ENCODE results near the gene PRPF19.

The PRPF19 gene

DNA sequence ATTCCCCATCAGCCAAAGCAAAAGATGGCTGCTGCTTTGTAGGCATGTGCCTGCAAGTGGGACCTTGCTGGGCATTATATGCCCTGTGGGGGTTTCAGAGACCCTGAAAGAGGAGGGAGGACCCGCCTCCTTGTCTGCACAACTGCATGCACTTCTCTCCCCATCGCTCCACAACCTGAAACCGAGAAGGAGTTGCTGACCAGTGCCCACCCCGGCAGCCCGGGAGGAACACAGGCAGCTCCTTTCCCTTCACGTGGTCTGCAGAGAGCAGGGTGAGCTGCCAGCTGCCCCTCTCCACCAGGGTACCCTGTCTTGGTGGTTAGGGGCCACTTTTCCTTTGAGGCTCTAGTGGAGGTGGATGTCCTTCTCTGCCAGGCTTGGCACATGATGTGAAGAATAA lies 16.5 kb upstream of the PRPF19 start:
- no peak for DNase-seq

DNA sequence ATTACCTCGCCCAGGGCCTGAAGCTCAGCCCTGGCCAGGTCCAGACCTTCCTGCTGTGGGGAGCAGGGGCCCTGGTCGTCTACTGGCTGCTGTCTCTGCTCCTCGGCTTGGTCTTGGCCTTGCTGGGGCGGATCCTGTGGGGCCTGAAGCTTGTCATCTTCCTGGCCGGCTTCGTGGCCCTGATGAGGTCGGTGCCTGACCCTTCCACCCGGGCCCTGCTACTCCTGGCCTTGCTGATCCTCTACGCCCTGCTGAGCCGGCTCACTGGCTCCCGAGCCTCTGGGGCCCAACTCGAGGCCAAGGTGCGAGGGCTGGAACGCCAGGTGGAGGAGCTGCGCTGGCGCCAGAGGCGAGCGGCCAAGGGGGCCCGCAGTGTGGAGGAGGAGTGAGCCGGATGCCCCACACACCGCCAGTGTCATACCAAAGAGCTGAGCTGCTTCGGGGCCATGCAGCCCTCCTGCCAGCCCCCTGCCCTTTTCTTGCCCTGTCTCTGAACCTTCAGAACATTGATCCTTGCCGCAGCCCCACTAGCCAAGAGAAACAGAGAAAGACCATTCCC lies 15.5 kb upstream of the PRPF19 start:
- no peak for DNase-seq

DNA sequence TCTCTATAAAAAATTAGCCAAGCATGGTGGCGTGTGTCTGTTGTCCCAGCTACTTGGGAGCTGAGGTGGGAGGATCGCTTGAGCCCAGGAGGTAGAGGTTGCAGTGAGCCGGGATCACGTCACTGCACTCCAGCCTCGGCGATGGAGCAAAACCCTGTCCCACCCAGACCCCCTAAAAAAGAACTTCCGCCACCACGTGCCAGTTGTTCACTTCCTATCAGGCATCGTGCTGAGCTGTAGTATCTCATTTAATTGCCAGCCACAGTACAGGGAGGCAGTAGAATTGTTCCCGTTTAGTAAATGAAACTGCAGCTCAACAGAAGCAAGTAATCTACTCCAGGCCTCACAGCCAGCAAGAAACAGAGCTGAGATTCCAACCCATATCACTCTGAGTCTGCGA lies 14.9 kb upstream of the PRPF19 start:
- DNase-seq = no peak

DNA sequence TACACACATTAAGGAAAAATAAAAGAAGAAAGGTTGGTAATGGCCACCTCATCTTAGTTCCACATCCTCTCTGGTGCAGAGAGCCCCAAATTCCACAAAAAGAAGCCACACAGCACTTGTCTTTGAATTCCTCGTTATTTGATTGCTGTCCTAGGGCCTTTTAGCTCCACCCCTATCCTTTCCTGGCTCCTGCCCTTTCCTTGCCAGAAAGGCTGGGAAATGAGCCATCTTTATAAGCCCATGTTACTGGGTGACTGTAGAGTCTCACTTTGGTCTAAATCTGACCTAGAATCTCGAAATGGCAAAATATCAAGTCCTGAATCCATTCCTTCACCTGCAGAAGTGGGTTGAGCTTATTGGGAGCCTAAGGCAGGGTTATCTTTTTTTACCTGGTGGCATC lies 13.6 kb upstream of the PRPF19 start:
- no peak for DNase-seq

DNA sequence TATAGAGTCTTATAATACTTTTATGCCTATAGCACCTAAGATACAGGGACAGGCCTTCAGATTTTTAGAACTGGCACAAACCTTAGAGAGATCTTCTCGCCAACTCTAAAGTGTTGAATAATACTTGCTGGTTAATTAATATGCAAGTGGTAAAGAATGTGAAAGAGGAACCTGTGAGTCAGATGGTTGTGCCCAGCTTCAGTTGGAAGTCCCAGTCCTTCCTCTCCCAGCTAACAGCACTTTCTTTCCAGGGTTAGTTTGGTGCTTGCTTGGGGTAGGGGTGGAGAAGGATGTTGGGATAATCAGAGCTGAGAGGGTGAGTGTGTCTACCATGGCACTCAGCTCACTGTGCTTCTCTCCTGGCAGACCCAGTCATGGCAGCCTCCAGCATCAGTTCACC lies 12.9 kb upstream of the PRPF19 start:
- peak; percentile 77 to 87 (median 85) for DNase-seq

DNA sequence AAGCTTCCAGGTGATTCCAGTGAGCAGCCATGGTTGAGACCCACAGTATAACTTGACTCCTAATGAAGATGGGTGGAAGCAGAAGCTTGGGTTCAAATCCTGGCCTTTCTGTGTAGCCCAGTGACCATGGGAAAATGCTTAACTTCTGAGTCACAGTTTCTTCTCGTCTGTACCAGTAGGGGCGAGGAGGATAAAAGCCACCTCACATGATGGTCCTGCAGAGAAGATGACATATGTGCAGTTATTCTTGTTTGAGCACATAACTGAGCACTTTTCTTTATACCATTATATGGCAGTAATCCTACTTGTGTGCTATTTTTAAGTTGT lies 12.5 kb upstream of the PRPF19 start:
- peak in 1 of 3 donors; percentile 41 for DNase-seq

DNA sequence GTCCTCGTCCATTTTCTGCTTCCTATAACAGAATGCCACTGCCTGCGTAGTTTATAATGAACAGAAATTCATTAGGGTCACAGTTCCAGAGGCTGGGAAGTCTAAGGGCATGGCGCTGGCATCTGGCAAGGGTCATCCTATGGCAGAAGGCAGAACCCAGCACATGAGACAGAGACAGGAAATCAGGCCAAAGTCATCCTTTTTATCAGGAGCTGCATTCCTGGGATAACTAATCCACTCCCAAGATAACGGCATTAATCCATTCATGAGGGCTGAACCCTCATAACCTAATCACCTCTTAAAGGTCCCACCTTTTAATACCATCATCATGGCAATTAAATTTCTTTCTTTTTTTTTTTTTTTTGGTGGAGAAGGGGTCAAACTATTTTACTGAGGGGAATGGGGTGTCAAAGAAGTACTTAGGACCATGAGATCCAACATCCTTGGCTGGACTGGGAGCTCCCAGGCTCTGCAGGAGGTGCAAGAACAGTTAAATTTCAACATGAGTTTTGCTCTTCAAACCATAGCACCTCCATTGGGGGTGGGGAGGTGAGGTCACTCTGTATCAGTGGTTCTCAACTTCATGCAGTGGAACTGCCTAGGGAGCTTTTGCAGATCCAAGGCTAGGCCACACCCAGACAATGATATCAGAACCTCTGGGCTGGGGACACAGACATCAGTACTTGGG lies 12.0 kb upstream of the PRPF19 start:
- no peak for DNase-seq

DNA sequence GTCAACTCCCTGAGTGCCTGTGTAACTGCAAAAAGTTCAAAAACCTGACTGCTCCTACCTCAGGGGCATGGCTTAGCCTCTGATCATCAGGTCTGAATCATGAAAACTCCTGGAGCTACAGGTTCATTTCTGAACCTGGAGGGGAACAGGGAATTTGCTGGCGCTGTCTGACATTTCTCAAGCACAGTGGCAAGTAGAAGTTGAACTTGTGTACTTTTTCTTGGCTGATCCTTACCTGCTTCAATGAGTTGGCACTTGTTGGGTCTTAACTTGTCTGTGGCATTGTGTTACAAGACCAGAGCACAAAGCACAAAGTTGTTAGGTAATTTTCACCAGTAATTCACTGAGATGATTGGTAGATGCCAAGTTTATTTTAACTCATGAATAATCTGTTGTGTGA lies 10.9 kb upstream of the PRPF19 start:
- no peak for DNase-seq

DNA sequence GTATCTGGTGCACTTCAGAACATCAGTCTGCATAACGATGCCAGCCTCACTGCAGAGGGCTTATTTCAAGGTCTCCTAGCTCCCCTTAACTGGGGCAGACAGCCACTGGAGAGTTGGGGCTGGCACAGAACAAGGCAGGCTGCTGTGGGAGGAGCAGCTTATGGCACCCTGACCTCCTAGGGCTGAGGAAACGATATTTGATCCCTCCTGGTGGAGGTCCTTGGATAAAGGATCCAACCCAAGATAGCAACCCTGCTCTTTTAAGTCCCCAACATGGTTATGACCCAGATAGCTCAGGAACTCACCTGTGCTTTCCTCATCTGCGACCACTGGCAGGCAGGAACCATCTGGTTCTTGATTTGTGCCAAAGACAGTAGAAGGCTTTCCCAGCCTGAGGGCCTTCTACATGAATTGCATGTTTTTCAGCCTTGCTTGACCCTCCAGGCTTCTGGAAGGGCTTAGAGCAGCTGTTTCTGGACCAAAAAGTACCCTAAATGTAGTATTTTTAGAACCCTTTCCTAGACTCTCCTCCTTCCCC lies 10.4 kb upstream of the PRPF19 start:
- no peak for DNase-seq

DNA sequence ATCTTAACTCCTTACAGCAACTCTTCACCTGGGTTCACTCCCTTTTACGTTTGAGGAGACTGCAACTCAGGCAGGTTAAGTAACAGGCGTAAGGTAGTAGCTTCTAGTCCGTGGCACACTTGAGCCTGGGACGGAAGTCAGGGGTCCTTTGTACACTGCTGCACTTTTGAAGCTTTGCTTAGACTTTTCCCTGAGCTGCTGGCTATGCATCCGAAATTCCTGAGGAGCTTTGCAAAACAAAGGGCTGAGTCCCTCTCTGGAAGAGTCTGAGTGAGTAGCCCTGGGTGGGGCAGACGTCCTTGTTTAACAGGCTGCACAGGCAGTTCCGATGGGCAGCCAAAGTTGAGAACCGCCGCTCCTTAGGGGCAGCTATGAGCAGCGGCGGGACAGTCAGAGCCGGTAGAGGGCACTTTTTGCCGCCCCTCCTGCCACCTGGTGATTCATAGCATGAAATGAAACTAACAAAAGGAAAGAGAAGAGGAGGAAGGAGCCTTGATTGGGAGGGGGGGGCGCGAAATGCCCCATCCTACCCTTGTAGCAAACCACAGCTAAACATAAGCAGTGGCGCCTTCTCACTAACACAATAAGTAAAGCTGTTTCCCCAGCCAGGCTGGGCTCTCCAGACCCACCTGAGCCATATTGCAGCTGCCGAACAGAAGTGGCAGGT lies 9.0 kb upstream of the PRPF19 start:
- DNase-seq = peak; percentile 75 to 80 (median 77)

DNA sequence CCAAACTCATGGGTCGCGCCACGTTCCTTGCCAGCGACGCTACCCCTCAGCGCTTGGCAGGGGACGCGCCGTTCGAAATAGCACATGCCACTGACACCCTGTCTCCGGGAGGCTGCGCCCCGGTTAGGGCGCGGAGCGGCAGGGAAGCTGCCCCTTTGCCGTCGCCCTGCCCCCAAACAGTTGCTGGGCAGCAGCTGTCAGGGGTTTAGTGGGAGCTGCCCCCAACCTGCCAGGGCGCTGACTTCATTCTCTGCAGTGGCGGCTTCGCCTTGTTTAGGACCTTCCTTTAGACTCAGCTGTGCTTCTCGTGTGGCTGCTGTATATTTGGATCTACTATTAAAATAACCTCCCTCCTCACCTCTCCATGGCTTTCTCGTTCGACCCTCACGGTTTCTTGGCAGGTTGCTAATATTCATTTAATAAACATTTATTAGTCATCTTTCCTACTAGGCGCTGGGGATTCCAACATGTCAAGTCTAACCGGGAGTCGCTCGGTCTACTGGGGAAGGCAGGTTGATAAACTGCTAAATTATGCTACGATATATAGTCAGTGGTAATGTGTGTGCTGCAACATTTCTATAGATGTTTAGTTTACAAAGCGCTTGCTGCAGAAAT lies 8.4 kb upstream of the PRPF19 start:
- DNase-seq = peak in 2 of 3 donors; percentile 64 to 65

DNA sequence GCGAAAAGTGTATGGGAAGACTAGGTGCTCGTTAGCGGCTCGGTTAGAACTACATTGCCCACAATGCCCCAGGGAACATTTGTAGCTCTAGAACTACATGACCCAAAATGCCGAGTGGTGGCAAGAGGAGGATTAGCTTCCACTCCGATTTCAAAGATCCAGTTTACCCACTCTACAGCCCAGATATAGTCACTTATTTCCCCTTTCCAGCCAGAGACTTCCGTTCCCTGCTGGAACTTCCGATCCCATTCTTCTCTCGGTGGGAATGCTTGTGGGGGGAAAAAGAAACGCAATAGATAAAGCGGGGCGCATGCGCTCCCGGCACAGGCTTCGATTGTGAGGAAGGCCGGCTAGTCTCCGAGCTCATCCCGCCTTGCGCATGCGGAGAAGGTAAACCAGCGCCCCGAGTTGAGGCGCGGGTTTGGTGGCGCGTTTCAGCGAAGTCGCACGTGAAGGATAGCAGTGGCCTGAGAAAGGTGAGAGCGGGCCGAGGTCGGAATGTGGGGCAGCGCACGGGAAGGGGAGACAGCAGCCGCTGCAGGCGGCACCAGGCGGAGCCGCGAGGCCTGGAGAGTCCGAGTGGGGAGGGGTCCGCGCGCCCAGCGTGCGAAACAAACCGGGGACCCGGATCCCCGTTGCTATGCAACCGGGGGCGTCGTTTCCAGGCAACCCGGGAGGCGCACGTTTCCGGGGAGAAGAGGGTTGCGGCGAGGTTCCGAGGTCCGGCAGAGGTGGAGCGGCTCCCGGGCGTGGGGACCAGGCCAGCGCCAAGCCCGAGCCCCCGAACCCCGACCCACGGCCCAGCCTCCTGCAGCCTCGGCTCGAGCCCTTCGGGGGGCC lies 7.6 kb upstream of the PRPF19 start, which contains the start of gene TMEM109:
TSS of gene TMEM109 (plus strand) at position 366 of the 840 bp plus-strand sequence. CDS start 5,536 bp downstream, outside the sequence.
- DNase-seq = peak; percentile 80 to 90 (median 86)

DNA sequence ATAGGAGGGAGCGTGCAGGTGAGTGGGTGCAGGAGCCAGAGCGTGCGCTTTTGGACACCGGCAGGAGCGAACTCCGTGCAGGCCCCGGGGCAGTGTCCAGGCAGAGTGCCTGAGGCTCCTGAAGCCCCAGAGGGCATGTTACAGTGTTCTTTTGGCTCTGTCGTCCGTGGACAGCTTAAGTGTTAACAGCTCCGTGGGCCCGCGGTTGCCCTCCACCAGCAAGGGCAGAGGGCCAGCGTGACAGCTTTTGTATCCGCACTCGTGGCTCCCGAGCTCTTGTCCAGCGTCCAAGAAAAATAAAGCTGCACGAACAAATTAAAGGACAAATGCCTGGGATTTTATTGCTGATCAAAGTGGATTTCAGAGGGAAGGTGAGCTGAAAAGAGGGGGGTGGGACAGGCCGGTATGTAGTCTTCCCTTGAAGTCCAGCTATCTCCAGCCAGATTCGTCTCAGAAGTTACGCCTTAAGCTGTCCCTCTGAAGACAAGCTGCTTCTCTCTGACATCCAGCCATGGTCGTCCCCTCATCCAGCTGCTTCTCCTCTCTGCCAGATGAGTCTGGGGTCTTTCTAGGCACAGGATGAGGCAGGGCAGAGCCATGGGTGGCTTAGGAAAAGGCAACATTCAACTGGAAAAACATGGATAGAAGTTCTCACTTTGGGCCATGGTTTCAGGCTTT lies 6.6 kb upstream of the PRPF19 start:
- no peak for DNase-seq

DNA sequence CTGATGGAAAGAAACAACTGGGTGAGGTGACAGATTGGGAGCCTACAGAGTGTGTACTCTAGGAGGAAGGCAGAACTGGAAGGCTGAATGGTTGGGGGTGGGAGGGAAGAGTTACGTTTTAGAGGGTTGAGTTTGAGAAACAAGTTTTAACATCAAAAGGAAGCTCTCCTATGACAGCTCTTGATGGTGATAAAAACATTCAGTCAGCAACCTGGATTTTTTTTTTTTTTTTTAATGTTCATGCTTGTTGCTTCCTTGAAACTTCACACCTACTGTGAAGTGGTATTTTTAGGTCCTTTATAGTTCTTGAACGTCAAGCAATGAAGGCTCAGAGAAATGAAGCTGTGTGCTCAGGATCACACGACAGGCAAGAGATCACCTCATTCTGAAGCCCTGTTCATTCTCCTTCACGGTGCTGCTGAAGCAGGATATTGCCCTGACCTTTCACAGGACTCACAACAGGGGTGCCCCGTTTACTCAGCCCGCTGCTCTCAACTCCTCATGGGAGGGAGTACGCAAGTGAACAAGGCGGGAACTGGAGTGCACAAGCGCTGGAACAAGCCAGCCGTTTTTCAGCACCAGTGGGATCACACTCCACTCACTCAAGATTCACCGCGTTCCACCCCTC lies 6.0 kb upstream of the PRPF19 start:
- DNase-seq = no peak

DNA sequence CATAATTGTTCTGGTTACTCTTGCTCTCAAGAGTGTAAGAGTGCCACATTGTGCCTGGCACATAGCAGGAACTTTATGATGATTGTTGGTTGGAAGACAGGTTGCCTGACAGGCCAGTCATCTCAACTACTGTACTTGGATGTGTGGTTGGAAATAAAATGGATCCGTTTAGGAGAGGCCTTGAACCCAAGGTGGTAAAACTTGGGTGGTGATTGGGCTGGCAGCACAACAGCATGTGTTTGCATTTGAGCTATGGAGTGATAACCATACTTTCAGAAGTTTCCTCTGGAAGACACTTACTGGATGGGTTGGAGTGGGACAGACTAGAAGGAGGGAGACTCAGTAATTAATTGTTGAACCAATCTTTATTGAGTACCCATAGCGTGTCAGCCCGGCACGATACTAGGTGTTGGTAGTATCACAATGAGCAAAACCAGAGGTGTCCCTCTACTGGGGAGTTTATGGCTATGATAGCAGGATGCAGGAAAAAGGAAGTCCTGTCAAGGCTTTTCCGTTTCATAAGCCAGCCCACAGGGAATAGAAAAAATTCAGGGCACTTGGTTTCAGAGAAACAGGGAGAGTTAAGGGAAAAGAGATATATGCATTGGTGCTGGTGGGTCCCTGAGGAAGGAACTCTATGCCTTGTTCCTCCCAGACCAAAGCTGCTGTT lies 4.5 kb upstream of the PRPF19 start:
- DNase-seq = peak; percentile 60 to 78 (median 63)

DNA sequence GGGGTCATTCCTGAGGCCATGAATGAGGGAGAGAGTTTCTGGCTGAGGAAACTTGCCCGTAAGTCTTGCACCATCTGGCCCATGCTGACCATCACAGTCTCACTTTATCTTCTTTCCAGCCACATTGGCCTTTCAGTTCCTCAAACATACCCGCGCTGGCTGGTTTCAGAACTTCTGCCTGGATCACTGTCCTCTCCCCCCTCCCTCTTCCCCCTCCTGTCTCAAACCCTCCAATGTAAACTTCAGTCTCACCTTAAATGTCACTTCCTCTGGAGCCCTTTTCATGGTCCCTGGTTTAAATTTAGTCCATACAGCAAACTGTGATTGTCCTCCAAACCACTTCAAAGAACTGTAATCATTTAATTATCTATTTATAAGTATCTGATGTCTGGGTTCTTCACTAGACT lies 3.9 kb upstream of the PRPF19 start:
- peak; percentile 61 to 79 (median 65) for DNase-seq

DNA sequence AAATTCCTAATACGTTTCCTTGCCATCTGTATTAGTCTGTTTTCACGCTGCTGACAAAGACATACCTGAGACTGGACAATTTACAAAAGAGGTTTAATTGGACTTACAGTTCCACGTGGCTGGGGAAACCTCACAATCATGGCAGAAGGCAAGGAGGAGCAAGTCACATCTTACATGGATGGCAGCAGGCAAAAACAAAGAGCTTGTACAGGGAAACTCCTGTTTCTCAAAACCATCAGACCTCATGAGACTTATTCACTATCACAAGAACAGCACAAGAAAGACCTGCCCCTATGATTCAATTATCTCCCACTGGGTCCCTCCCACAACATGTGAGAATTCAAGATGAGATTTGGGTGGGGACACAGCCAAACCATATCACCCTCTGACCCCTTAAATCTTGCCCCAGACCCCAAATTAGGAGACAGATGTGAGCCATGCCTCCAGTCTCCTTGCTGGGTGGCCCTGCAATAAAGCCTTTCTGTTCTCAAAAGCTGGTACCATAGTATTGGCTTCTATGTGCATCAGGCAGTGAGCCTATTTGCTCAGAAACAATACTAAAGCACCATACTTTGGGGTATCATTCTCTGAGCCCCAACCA lies 3.4 kb upstream of the PRPF19 start:
- DNase-seq = peak; percentile 32 to 59 (median 48)

DNA sequence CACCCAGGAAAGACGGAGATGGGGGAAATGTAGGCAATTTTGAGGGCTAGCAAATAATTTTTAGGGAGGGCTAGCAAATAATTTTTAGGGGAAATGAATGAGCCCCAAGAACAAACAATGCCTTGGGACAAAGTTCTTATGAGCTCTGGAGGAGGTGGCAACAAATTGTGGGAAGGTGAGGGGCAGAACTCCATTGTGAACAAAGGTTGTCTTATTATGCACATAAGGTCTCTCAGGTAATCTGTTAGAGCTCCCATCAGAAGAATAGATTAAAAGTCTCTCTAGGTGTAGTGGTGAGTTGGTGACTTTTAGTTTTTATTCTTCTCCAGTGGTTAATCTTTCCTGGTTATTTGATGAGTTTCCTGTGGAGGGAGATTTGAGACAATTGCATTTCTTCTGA lies 2.4 kb upstream of the PRPF19 start:
- no peak for DNase-seq

DNA sequence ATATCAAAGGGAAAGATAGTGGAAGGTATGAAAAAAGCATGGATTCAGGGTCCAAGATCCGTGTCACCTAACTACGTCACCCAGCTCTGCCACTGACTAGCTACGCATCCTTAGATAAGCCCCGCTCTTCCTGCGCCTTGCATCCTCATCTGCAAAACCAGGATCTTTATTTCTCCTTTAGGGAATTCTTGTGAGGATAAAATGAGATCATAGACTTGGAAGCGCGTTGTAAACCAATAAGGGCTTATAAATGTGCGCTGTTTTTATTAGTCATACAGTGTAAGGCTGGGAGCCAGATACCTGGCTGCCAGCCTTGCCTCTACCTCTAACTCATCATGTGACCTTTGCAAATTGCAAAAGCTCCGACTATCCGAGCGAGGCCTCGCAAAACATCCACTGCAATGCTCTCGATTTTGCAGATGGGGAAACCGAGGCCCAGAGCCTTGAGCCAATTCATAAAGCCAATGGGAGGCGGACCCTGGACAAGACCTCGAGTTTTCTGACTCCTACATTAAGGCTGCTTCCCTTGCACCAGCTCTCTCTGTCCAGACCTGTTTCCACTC lies 753 bp downstream of the PRPF19 start:
- DNase-seq = peak in 1 of 3 donors; percentile 14

DNA sequence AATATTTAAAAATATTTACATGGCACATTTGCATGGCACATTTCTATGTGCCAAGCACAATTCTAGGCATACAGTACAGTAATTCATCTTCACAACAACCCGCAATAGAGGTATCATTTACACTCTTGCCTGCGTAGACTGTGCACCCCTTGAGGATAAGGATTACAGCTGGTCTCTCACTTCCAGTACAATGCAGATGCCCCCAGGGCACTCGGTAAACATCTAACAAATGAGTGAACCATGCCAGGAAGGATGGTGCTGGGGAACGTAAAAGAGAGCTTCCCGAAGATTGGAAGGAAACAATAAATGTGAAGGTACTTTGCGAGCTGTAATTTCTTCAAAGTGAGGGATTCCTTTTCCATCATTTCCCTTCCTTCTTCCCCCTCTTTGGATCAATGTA lies 1.3 kb downstream of the PRPF19 start:
- no peak for DNase-seq

All from suppressor macrophage treated with lipopolysaccharide for 1 hour (primary cell).